Upper lobe of right lung (tissue), 1 donor: Measurements from ENCODE around the gene PPIL1. TPM values are rescaled to one million over a fixed set of nuclear protein-coding genes. Genes with fewer than 3 reads are reported as not detected.
"Not testable (repeated sequence)": the region's sequence is repeated elsewhere in the genome, so short reads cannot be mapped to it uniquely, and the experiment has no call there.

Source experiments
- ATAC-seq: fragments of 200-7000 bp; cut with Tn5 transposase; one replicate; pipeline ENCODE4 v1.9.1; 2020; ENCODE audit warnings: mild to moderate bottlenecking, moderate library complexity
- DNase-seq: peaks from one replicate; pipeline ENCODE4 v3.0.0-alpha.2; 2020
- H3K27ac ChIP-seq: fragments of 200-600 bp; one replicate; pipeline ENCODE4 v1.8.0; 2022
- H3K27me3 ChIP-seq: fragments of 200-600 bp; one replicate; pipeline ENCODE4 v1.8.0; 2022; ENCODE audit warnings: mild to moderate bottlenecking
- H3K36me3 ChIP-seq: fragments of 200-600 bp; one replicate; pipeline ENCODE4 v1.8.0; 2022
- H3K4me1 ChIP-seq: fragments of 200-600 bp; one replicate; pipeline ENCODE4 v1.8.0; 2022
- H3K4me3 ChIP-seq: fragments of 200-600 bp; one replicate; pipeline ENCODE4 v1.8.0; 2022; ENCODE audit warnings: mild to moderate bottlenecking
- H3K9me3 ChIP-seq: fragments of 200-600 bp; one replicate; pipeline ENCODE4 v1.8.0; 2022
- intact Hi-C: fragments of 100-400 bp; cut with DNase I; formaldehyde crosslinking; loops from one replicate; pipeline ENCODE4 v1.11.0; 2022
- total RNA-seq: library from RNA; stranded (reverse); fragmentation: NEBNext Ultra II Directional; extraction: Animal tissue kit (Norgen Biotek cat#: 25700); gene quantifications from one replicate; pipeline ENCODE4 v1.2.1, GENCODE V29; 2021
- TF ChIP-seq, protein P1 (sequence below): fragments of 200-600 bp; IDR thresholded peaks from one replicate; pipeline ENCODE4 v1.8.0; 2022; ENCODE audit warnings: antibody characterized with exemption
- donor health status: DM: no; HTN: yes; CAD: no; lungs with severe emphysema.

The PPIL1 gene
- total RNA-seq, 1 donor from 2014 or later: 15.7 TPM

- intact Hi-C loops: no loop called here
- DNase-seq (no peak), ATAC-seq (no peak)
- H3K27me3 ChIP-seq: no peaks in the 10 kb centered on the region
- no peak overlapping the region for H3K27ac ChIP-seq
- H3K36me3 ChIP-seq: no peaks in the 10 kb centered on the region
- TF ChIP-seq, protein P1, sequence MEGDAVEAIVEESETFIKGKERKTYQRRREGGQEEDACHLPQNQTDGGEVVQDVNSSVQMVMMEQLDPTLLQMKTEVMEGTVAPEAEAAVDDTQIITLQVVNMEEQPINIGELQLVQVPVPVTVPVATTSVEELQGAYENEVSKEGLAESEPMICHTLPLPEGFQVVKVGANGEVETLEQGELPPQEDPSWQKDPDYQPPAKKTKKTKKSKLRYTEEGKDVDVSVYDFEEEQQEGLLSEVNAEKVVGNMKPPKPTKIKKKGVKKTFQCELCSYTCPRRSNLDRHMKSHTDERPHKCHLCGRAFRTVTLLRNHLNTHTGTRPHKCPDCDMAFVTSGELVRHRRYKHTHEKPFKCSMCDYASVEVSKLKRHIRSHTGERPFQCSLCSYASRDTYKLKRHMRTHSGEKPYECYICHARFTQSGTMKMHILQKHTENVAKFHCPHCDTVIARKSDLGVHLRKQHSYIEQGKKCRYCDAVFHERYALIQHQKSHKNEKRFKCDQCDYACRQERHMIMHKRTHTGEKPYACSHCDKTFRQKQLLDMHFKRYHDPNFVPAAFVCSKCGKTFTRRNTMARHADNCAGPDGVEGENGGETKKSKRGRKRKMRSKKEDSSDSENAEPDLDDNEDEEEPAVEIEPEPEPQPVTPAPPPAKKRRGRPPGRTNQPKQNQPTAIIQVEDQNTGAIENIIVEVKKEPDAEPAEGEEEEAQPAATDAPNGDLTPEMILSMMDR: no peak
- H3K9me3 ChIP-seq: no peaks in the 10 kb centered on the region
- no peaks in the 10 kb centered on the region for H3K4me1 ChIP-seq
- H3K4me3 ChIP-seq: no peak overlapping the region
Measured at GRCh38 chr6:36815962-36816735, 58.5 kb downstream of the PPIL1 start.

GRCh38 chr6:36814249-36814648 is 60.4 kb downstream of the PPIL1 start:
- intact Hi-C loops: no loop called here
- Histone ChIP-seq H3K4me3 (no peak overlapping the region), H3K36me3 (no peaks in the 10 kb centered on the region), H3K27me3 (no peaks in the 10 kb centered on the region), H3K27ac (no peak overlapping the region), H3K9me3 (no peaks in the 10 kb centered on the region), H3K4me1 (no peaks in the 10 kb centered on the region)
- TF ChIP-seq, protein P1: no peak
- no peak for DNase-seq
- ATAC-seq: no peak

DNA sequence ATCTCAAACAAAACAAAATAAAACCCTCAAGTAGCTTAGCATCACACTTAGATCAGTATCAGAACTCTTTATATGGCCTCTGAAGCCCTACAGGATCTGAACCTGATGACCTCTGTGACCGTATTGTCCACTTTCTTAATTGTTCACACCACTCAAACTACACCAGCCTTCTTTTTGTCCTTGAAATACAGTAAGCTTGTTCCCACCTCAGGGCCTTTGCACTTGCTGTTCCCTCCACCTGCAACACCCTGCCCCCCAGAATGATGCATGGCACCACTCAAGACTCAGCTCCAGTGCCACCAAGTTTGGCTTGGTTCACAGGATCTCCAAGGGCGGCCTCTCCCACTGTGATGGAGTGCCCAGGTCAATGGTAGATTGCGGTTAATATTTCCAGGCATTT is 61.1 kb downstream of the PPIL1 start:
- TF ChIP-seq, protein P1: no peak
- intact Hi-C loops: no loop called here
- no peaks in the 10 kb centered on the region for H3K36me3 ChIP-seq
- H3K9me3 ChIP-seq: no peaks in the 10 kb centered on the region
- no peaks in the 10 kb centered on the region for H3K27me3 ChIP-seq
- H3K27ac ChIP-seq: no peak overlapping the region
- H3K4me3 ChIP-seq: no peak overlapping the region
- DNase-seq: no peak
- ATAC-seq: no peak
- no peaks in the 10 kb centered on the region for H3K4me1 ChIP-seq

DNA sequence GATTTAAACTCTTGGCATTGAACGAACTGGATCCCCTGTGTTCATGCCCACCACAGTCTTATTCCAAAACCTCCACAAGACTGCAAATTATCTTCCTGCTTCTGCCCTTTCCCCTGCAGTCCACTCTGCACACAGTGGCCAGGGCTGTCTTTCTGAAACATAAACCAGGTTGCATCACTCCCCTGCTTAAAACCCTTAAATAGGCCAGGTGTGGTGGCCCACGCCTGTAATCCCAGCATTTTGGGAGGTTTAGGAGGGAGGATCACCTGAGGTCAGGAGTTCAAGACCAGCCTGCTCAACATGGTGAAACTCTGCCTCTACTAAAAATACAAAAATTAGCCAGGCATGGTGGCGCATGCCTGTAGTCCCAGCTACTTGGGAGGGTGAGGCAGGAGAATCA is 61.6 kb downstream of the PPIL1 start:
- H3K4me1 ChIP-seq, H3K4me3 ChIP-seq, ATAC-seq, H3K9me3 ChIP-seq, DNase-seq, intact Hi-C loops, H3K36me3 ChIP-seq, H3K27ac ChIP-seq, H3K27me3 ChIP-seq: not testable (repeated sequence)

GRCh38 chr6:36809941-36810803 is 64.4 kb downstream of the PPIL1 start:
- ATAC-seq: no peak
- intact Hi-C loops: no loop called here

More at GRCh38 chr6:36809941-36810803, 64.4 kb downstream of the PPIL1 start:
- TF ChIP-seq, protein P1: no peak
- no peak overlapping the region for H3K27ac ChIP-seq
- H3K4me1 ChIP-seq: no peaks in the 10 kb centered on the region
- no peaks in the 10 kb centered on the region for H3K36me3 ChIP-seq
- DNase-seq: no peak
- no peaks in the 10 kb centered on the region for H3K9me3 ChIP-seq
- H3K27me3 ChIP-seq: no peaks in the 10 kb centered on the region
- no peak overlapping the region for H3K4me3 ChIP-seq
